ENCODE measurements around the gene SPTBN4. TPM values are rescaled to one million over a fixed set of nuclear protein-coding genes. Genes with fewer than 3 reads are reported as not detected.
"Not testable (repeated sequence)": the region's sequence is repeated elsewhere in the genome, so short reads cannot be mapped to it uniquely, and the experiment has no call there.

Gene SPTBN4
- total RNA-seq, 1 experiment from 2014 or later = 6.3 TPM

DNA sequence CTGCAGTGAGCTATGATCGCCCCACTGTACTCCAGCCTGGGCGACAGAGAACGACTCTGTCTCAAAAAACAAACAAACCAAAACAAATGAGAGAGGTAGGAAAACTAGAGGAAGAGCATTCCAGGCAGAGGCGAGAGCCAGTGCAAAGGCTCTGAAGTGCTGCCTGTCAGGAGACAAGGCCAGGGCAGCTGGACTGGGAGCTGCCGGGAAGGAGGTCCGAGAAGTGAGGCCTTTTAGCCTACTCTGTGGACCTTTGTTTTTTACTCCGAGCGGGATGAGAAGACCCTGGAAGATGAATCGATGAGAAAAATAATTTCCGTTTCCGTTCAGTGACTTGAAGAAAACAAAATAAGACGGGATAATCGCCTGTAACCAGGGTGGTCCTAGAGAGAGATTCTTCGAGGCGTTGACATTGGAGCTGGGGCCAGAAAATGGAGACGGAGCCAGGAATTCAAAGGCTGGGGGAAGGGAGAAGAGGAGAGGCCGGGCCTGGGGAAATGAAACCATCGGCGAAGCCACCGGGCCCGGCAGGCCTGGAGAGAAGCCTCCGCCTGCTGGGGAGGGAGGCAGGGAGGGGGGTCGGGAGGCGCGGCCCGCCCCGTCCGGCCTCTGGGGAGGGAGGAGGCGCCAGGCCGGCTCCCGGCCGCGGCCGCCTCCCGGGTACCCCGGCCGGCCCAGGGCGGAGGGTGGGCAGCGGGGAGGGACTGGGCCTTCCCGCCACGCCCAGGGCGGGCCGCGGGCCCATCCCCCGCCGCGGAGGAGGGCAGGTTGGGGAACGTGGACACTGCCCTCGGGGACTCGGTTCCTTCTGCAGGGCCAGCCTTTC is 33.2 kb upstream of the SPTBN4 start:
- in situ Hi-C loops (cut with HindIII; ENCODE audit: low pct_unique_long_range_greater_than_20kb, low sequenced_read_pairs) = no loop called here

DNA sequence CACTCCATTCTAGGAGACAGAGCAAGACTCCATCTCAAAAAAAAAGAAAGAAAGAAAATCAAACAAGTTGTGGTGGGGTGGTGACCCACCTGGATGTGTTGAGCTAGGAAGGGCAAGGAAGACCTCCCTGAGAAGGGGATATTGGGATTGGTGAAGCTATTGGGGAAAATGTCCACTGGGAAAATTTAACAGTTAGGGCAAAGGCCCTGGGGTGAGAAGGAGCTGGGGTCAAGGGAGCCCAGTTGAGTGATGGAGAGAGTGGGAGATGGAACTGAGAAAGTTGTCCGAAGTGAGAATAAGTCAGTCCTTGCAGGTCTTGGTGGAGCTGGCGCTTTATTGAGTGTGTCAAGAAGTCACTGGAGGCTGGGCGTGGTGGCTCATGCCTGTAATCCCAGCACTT is 28.5 kb upstream of the SPTBN4 start:
- no peak for DNase-seq (ENCODE audit: low read depth)
- in situ Hi-C loops (cut with HindIII; ENCODE audit: low pct_unique_long_range_greater_than_20kb, low sequenced_read_pairs) = no loop called here

More for the DNA sequence above, 33.2 kb upstream of the SPTBN4 start:
- peak; percentile 96 for DNase-seq (ENCODE audit: low read depth)

DNA sequence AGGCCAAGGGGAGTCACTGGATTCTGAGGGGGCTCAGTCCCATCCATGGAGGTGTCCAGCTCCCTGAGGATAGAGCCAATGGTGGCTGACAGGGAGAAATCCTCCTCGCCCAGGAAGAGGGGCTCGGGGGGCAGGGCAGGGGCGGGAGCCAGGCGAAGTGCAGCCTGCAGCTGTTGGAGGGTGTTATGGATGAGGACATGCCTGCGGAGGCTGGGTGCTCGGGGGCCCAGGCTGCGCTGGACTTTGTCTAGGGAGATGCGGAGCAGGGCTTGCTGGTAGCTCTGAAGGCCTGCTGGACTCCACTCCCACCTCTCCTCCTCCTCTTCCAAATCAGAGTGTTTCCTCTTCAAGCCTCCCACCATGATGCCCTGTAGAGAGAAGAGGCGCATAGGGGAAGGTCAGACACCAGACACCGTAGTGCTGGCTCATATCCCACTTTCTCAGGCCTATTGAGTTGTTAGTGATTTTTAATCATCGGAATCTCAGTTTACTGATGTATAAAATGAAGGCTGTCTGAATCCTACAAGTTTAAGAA is 25.0 kb upstream of the SPTBN4 start:
- in situ Hi-C loops (cut with HindIII; ENCODE audit: low pct_unique_long_range_greater_than_20kb, low sequenced_read_pairs) = no loop called here
- no peak for DNase-seq (ENCODE audit: low read depth)

DNA sequence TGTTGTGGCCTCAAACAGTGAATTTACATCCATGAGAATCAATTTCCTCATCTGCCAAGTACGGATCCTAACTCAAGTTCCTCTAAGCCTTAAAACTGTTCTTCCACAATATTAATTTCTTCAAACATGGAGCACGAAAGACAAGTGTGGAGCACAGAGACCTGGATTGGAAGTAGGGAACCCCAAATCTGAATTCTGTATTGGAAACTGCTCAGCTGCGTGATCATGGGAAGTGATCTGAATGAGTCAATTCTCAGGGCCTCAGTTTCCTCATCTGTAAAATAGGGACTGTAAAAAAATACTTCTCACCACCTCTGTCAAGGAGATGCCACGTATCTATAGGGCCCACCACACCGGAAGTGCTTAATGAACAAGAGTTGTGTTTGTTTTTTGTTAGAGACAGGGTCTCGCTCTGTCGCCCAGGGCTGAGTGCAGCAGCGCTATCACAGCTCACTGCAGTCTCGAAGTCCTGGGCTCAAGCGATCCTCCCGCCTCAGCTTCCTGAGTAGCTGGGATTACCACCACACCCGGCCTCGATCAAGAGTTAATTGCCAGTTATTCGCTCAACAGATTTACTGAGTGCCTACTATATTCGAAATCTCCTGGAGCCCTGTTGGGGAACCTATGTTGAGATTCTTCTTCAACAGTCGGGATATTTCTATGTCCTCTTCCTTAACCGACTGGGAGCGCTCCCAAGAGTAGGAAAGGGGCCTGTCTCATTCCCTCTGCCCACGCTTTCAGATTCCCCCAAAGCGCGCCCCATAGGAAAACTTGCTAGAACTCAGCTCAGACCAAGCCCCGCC is 24.3 kb upstream of the SPTBN4 start:
- in situ Hi-C loops (cut with HindIII; ENCODE audit: low pct_unique_long_range_greater_than_20kb, low sequenced_read_pairs) = no loop called here
- no peak for DNase-seq (ENCODE audit: low read depth)

DNA sequence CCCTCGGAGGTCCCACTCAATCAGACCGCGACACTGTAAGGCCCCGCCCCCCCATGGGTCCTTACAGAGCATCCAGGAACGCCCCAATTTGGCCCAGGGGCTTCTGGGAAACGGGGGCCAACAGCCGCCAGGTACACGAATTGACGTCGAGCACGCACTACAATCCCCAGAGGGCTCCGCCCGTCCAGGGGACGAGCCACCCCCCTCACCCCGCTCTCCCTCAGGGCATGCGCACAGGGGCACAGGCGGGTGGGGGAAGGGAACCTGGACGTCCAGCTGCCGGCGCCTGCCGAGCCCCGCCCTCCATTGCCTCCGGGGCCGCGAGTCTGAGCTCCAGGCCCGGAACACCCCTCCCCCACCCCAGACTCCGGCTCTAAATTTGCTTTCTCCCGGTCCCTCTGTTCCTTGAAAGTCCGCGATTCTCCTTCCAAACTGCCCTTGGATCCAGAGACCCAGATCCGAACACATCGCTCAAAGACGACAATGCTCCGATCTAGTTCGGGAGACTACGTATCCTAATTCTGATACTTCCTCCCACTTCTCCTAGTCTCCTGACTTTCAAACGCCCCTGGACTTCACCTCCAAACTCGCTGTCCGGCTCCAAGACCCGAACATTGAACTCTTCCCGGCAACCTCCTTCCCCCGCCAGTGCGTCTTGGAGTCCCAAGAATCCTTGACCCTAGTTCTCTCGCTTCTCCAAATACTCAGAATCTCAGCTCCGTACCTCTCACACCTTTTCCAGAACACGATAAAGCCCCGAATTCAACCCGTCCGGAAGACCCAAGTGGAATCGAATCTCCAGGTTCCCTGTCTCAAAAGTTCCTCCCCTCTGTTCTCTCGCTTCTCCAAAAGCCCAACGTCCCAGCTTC is 23.4 kb upstream of the SPTBN4 start:
- in situ Hi-C loops (cut with HindIII; ENCODE audit: low pct_unique_long_range_greater_than_20kb, low sequenced_read_pairs) = no loop called here
- DNase-seq (ENCODE audit: low read depth) = peak; percentile 100

DNA sequence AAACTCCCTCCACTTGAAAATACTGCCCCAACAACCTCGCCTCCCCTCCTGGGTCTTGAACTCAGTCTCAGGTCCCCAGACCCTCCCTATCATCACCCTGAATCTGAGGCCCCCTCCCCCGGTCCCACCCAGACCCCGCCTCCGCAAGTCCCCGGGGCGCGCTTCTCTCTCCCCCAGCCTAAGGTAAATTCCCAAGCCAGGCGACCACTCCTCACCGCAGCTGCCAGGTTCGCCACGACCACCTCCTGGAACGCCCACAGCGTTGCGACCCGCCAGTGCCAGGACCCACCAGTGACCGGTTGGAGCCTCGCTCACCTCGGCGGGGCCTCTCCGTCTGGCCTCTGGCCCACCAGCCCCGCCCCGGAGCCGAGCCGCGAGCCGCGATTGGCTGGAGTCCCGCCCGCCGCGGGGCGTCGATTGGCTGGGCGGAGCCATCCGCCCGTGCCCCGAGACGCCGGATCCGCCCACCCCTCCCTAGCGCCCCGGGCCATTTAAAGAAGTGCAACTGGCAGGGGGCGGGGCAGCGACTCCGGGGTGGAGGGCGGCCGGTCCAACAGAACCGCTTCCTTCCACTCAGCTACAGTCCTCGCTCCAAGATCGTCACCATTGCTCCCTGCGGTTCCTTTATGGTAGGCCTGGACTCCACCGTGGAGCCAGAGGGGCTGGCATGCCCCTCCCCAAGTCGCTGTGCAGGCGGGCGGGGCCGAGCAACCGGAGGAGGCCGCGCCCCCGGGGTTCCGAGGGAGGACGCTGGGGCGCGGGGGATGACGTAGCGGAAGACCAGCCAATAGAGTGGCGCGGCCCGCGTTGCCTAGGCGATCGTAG is 22.6 kb upstream of the SPTBN4 start, which contains the start of gene SERTAD3:
SERTAD3 (minus strand) TSS at position 336 of the 825 bp plus-strand sequence. CDS start 2,255 bp downstream, outside the sequence.
- in situ Hi-C loops (cut with HindIII; ENCODE audit: low pct_unique_long_range_greater_than_20kb, low sequenced_read_pairs) = no loop called here
- DNase-seq (ENCODE audit: low read depth) = peak; percentile 98

DNA sequence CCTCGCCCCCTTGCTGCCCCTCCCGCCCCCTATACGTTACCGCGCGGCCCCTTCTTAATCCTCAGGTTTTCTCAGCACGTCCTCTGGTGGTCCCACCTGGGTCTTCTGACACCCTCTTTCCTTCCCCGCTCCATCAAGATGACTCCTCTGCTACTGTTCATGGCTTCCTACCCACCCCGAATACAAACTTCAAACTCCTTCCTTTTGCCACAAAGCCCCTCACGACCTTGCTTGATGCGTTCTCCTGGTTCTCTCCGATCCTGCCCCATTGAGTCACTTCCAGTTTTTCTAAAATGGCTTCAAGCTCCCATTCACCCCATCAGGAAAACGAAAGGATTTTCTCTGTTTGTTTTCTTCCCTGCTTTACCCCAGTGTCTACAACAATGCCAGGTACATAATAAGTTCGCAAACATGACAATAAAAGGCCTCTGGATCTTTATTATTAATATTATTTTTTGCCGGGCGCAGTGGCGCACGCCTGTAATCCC is 21.9 kb upstream of the SPTBN4 start:
- in situ Hi-C loops (cut with HindIII; ENCODE audit: low pct_unique_long_range_greater_than_20kb, low sequenced_read_pairs) = no loop called here
- no peak for DNase-seq (ENCODE audit: low read depth)

DNA sequence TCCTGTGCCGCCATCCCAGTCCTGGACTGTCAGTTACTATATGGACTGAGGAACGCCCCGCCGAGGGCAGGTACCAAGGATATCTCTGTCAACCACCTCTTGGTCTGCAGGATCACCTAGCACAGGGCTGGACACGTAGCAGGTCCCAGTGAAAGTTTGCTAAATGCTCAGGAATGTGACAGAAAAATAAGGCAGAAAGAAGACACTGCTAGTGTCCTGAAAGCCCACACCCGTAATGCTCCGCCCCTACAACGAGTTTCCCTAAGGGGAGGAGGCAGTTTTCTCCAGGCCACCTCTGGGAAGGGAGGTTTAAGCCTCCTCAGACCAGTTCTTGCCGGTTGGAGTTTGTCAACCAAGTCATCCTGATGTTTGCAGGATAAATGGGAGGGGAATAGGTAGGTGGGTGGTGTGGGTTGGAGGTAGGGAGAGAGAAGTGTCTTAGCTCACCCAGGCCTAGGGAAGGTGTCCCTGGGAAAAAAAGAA is 21.0 kb upstream of the SPTBN4 start:
- peak; percentile 91 for DNase-seq (ENCODE audit: low read depth)

DNA sequence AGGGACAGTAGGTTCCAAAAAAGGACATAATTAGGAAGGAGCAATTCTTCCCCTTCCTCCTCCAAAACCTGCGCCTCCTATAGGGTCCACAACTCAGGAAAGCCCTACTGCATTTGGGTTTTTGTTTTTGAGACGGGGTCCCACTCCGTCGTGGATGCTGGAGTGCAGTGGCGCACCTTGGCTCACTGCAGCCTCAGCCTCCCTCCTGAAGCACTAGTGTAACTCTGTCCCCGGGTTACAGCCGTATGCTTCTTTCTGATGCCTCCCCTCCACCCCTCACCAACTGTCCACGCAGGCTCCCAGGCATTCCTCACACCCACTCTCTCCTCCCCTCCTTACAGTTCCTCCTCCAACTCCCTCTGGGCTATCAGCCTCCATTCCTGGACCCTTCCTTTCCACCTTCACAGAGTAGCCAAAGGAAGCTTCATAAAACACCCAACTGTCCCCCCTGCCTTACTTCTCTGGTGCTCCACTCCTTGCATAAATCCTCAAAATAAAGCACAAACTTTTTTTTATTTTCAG is 20.5 kb upstream of the SPTBN4 start:
- in situ Hi-C loops (cut with HindIII; ENCODE audit: low pct_unique_long_range_greater_than_20kb, low sequenced_read_pairs) = no loop called here

More for the DNA sequence above, 21.0 kb upstream of the SPTBN4 start:
- in situ Hi-C loops (cut with HindIII; ENCODE audit: low pct_unique_long_range_greater_than_20kb, low sequenced_read_pairs) = no loop called here

DNA sequence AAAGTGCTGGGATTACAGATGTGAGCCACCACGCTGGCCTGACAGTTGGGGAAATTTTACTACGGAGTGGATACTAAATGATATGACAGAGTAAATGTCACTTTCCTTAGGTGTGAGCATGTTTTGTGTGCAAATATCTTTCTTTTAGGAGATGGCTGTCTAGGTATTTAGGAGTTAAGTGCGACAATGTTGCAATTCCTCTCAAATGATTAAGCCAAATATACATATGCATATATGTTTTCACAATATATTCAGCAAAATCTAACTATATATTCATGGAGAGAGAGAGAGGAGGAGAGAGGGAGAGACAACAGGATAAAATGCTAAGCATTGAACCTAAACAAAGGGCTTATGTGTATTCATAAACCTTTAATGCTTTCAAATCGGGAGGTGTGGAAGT is 17.3 kb upstream of the SPTBN4 start:
- in situ Hi-C loops (cut with HindIII; ENCODE audit: low pct_unique_long_range_greater_than_20kb, low sequenced_read_pairs) = no loop called here
- no peak for DNase-seq (ENCODE audit: low read depth)

More for the DNA sequence above, 20.5 kb upstream of the SPTBN4 start:
- no peak for DNase-seq (ENCODE audit: low read depth)

DNA sequence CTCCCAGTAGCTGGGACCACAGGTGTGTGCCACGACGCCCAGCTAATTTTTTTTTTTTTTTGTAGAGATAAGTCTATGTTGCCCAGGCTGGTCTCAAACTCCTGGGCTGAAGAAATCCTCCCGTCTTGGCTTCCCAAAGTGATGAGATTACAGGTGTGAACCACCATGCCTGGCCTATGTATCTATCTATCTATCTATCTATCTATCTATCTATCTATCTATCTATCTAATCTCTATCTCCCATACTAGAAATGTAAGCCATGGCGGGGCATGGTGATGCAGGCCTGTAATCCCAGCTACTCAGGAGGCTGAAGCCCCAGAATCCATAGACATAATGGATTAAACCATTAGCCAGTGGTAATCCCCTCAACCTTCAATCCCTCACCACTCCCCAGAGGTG is 16.1 kb upstream of the SPTBN4 start:
- no peak for DNase-seq (ENCODE audit: low read depth)
- in situ Hi-C loops (cut with HindIII; ENCODE audit: low pct_unique_long_range_greater_than_20kb, low sequenced_read_pairs) = no loop called here

DNA sequence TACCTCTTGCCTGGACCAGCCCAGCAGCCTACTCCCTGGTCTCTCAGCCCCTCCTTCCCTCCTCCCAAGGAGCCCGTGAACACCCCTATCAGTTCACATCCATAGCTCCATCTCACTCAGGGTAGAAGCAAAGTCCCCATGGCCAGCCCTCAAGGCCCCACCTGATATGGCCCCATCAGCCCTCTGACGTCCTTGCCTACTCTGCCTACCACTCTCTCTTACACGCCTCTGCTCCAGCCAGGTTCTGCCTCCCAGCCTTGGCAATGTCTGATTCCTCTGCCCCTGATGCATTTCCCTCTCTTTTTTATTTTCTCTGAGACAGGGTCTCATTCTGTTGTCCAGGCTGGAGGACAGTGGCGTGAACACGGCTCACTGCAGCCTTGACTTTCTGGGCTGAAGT is 14.8 kb upstream of the SPTBN4 start:
- in situ Hi-C loops (cut with HindIII; ENCODE audit: low pct_unique_long_range_greater_than_20kb, low sequenced_read_pairs) = no loop called here
- DNase-seq (ENCODE audit: low read depth) = no peak

DNA sequence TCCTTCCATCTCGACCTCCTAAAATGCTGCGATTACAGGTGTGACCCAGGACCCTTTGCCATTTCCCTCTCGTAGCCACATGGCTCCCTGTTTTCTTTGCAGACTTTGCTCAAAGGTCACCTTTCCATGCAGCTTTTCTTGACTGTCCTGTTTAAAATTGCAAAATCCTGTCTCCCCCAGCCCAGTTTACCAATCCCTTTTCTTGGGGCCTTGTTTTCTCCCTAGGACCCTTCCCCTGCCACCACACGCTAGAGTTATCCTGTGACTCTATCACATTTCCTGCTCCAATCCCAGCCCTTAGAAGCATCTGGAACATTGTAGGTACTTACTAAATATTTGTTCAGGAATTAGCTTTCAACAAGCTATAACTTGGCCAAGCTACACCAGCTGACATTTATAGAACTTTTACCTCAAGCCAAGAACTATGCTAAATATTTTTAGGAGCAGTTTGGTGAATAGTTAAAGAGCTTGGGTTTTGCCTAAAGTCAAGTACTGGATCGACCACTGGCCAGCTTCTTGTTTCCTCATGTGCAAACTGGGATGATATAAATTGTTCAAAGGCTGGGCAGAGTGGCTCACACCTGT is 13.6 kb upstream of the SPTBN4 start:
- no peak for DNase-seq (ENCODE audit: low read depth)
- in situ Hi-C loops (cut with HindIII; ENCODE audit: low pct_unique_long_range_greater_than_20kb, low sequenced_read_pairs) = no loop called here

DNA sequence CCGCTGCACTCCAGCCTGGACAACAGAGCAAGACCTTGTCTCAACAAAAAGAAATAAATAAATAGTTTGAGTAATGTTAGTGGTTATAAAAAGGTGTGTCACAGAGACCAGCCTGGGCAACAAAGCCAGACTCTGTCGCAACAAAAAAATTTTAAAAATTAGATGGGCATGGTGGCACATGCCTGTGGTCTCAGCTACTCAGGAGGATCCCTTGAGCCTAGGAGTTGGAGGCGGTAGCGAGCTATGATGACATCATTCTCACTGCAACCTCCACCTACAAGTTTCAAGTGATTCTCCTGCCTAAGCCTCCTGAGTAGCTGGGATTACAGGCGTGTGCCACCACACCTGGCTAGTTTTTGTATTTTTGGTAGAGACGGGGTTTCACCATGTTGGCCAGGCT is 12.9 kb upstream of the SPTBN4 start:
- DNase-seq (ENCODE audit: low read depth) = peak; percentile 37
- in situ Hi-C loops (cut with HindIII; ENCODE audit: low pct_unique_long_range_greater_than_20kb, low sequenced_read_pairs) = not testable (repeated sequence)

DNA sequence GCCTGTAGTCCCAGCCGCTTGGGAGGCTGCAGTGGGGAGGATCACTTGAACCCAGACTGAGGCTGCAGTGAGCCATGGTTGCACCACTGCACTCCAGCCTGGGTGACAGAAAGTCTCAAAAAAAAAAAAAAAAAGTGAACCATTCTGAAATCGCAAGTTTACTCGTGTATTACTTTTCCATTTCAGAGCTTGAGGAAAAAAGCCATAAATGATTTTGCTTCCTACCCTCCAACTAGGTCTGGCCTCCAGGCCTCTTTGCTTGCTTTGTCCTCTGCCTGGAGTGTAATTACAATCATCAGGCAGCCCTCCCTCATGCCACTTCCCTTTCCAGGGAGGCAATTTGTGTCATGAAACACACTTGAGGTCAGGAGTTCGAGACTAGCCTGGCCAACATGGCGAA is 9.8 kb upstream of the SPTBN4 start:
- in situ Hi-C loops (cut with HindIII; ENCODE audit: low pct_unique_long_range_greater_than_20kb, low sequenced_read_pairs) = no loop called here

DNA sequence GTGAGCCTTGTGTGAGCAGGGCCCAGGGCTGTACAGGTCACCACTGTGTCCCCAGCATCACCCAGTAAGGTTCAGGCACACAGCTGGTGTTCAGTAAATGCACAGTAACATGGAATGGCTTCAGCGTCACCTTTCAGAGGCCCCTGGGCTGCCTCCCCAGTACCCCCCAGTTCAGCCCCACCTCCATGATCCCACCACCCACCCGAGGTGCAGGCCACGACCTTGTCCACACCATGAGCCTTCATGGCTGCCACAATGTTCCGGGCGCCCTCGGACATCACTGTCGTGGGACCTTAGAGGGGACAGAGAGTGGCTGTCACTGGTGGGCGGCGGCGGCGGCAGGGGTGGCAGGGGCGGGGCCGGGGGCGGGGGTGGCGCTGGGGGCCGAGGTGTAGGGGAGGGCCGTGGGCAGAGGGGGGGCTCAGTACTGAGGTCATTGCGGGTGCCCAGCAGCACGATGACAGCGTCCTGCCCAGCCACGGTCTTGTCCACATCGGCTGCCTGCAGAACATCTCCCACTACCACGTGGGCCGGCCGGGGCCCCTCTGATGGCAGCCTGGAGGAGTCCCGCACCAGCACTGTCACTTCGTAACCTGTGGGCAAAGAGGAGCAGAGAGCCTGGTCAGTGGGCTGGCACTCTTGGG is 8.7 kb upstream of the SPTBN4 start:
- in situ Hi-C loops (cut with HindIII; ENCODE audit: low pct_unique_long_range_greater_than_20kb, low sequenced_read_pairs) = no loop called here
- DNase-seq (ENCODE audit: low read depth) = no peak

More for the DNA sequence above, 9.8 kb upstream of the SPTBN4 start:
- no peak for DNase-seq (ENCODE audit: low read depth)

Measured in Caki2 (cell line).